Endothelial cell of umbilical vein (primary cell): ENCODE measurements around the gene TECTA. TPM values are rescaled to one million over a fixed set of nuclear protein-coding genes. Genes with fewer than 3 reads are reported as not detected.

Source experiments
- BruUV-seq: library from RNA; stranded (reverse); fragments of 400-500 nt; replicated peaks from 2 replicates; lab custom pipeline; 2021; lab: Mats Ljungman, UMichigan
- CTCF ChIA-PET: fragments of 300-600, 350-600 bp; sonication (Branson Sonifier 250); formaldehyde crosslinking; loops from one replicate; lab custom pipeline; 2021; ENCODE audit warnings: antibody characterized with exemption, inconsistent platforms; lab: Charles Lee
- POLR2A ChIA-PET: fragments of 300-600, 350-600 bp; sonication (Branson Sonifier 250); formaldehyde crosslinking; loops from one replicate; lab custom pipeline; 2021; ENCODE audit warnings: antibody characterized with exemption, inconsistent platforms; lab: Charles Lee
- DNase-seq: peaks from one replicate; pipeline ENCODE4 v3.0.0-alpha.2; 2011; ENCODE audit warnings: low read depth, low spot score
- FAIRE-seq: peaks from 2 replicates; lab custom pipeline; 2011; peaks lifted over from hg19 to GRCh38; lab: Jason Lieb, UNC
- H2AFZ ChIP-seq: 2 replicates; pipeline ENCODE4 v1.6.0; 2012; ENCODE audit warnings: low read depth, low read length, control low read depth, inconsistent platforms
- H3K27ac ChIP-seq: 2 replicates; pipeline ENCODE4 v1.5.1; 2011; ENCODE audit warnings: low read depth, mild to moderate bottlenecking, control low read depth, low read length, moderate library complexity; ENCODE audit not compliant: insufficient read depth
- H3K27me3 ChIP-seq, 2 experiments: 2 replicates each; pipeline versions ENCODE4 v1.6.0 to v1.6.1; 2011; ENCODE audit warnings: low read length in 2 of 2, mixed read lengths in 1 of 2; ENCODE audit not compliant: control insufficient read depth in 2 of 2, insufficient read depth in 2 of 2
- H3K36me3 ChIP-seq, 2 experiments: 2 replicates in 1 of 2; 3 replicates in 1 of 2; pipeline ENCODE4 v1.5.1; 2011; ENCODE audit warnings: low read length in 2 of 2, mild to moderate bottlenecking in 1 of 2, moderate library complexity in 1 of 2; ENCODE audit not compliant: control insufficient read depth in 2 of 2, insufficient read depth in 2 of 2; ENCODE audit errors: extremely low read depth in 1 of 2
- H3K4me1 ChIP-seq: 3 replicates; pipeline ENCODE4 v1.5.1; 2011; ENCODE audit warnings: mild to moderate bottlenecking, low read length; ENCODE audit not compliant: control insufficient read depth, insufficient read depth; ENCODE audit errors: extremely low read depth
- H3K4me2 ChIP-seq: 2 replicates; pipeline ENCODE4 v1.6.1; 2011; ENCODE audit warnings: low read length, control low read depth, mixed read lengths; ENCODE audit not compliant: insufficient read depth
- H3K4me3 ChIP-seq, 3 experiments: fragments of 200-600 bp in 1 of 3; sonication (generic), shearing (Covaris generic) in 1 of 3; replicated peaks in 1 of 3; 2 replicates each; pipeline ENCODE4 v1.5.1; 2011 to 2016; ENCODE audit warnings: control low read depth in 3 of 3, low read length in 3 of 3, mild to moderate bottlenecking in 2 of 3, inconsistent platforms in 1 of 3, low read depth in 1 of 3, moderate library complexity in 1 of 3; ENCODE audit not compliant: insufficient read depth in 1 of 3
- H3K79me2 ChIP-seq: 2 replicates; pipeline ENCODE4 v1.6.0; 2012; ENCODE audit warnings: low read length, inconsistent platforms; ENCODE audit not compliant: control insufficient read depth, insufficient read depth
- H3K9ac ChIP-seq: replicated peaks from 2 replicates; pipeline ENCODE3; 2011; ENCODE audit warnings: low read length, control low read depth; ENCODE audit not compliant: insufficient read depth; ENCODE audit errors: extremely low read depth
- H3K9me1 ChIP-seq: replicated peaks from 3 replicates; pipeline ENCODE4 v1.6.0; 2011; ENCODE audit warnings: mild to moderate bottlenecking, low read length; ENCODE audit not compliant: control insufficient read depth, insufficient read depth; ENCODE audit errors: extremely low read depth
- H3K9me3 ChIP-seq: replicated peaks from 2 replicates; pipeline ENCODE4 v1.5.1; 2012; ENCODE audit warnings: low read length, inconsistent platforms; ENCODE audit not compliant: control insufficient read depth, insufficient read depth
- H4K20me1 ChIP-seq: replicated peaks from 2 replicates; pipeline ENCODE3; 2011; ENCODE audit warnings: mild to moderate bottlenecking, low read length; ENCODE audit not compliant: control insufficient read depth, insufficient read depth; ENCODE audit errors: extremely low read depth
- CTCF ChIP-seq, 2 donors: IDR thresholded peaks; 1 replicate in 1 of 2; 2 replicates in 1 of 2; pipeline ENCODE4 v1.5.1; 2011; ENCODE audit warnings: low read length in 2 of 2, mild to moderate bottlenecking in 2 of 2, moderate library complexity in 2 of 2, control low read depth in 1 of 2, inconsistent platforms in 1 of 2, low read depth in 1 of 2; ENCODE audit not compliant: insufficient read depth in 1 of 2; ENCODE audit errors: extremely low read depth in 1 of 2
- EZH2 ChIP-seq: IDR thresholded peaks from 2 replicates; pipeline ENCODE4 v1.6.1; 2012; ENCODE audit warnings: borderline replicate concordance, low read depth, mild to moderate bottlenecking, moderate library complexity, low read length, inconsistent platforms; ENCODE audit not compliant: severe bottlenecking
- FOS ChIP-seq: IDR thresholded peaks from 2 replicates; pipeline ENCODE4 v1.6.1; 2011; ENCODE audit warnings: mild to moderate bottlenecking, low read length, moderate library complexity, borderline replicate concordance; ENCODE audit not compliant: insufficient read depth
- GATA2 ChIP-seq: IDR thresholded peaks from 2 replicates; pipeline ENCODE4 v1.7.0; 2011; ENCODE audit warnings: low read depth, mild to moderate bottlenecking, moderate library complexity, mixed read lengths, low read length; ENCODE audit not compliant: insufficient read length, insufficient read depth
- JUN ChIP-seq: IDR thresholded peaks from 2 replicates; pipeline ENCODE4 v1.6.1; 2011; ENCODE audit warnings: borderline replicate concordance, low read depth; ENCODE audit not compliant: insufficient read length, insufficient read depth
- MYC ChIP-seq: IDR thresholded peaks from one replicate; pipeline ENCODE4 v1.6.1; 2011; ENCODE audit warnings: mild to moderate bottlenecking, low read depth, low read length
- POLR2A ChIP-seq: IDR thresholded peaks from 2 replicates; pipeline ENCODE4 v1.6.1; 2012; ENCODE audit warnings: low read depth, mild to moderate bottlenecking, control low read depth, low read length
- dilution Hi-C: fragments of 300-500 bp; cut with MboI; formaldehyde crosslinking; loops from one replicate; pipeline ENCODE4 v1.15.0; 2019; ENCODE audit warnings: low sequenced_read_pairs; ENCODE audit not compliant: extremely low pct_ligation_motif_present
- intact Hi-C: fragments of 100-400 bp; cut with micrococcal nuclease; formaldehyde crosslinking; loops from one replicate; pipeline ENCODE4 v1.10.0; 2022
- polyA plus RNA-seq, 4 experiments: library from polyadenylated mRNA; depleted of rRNA in 3 of 4; stranded (reverse) in 3 of 4; unstranded in 1 of 4; fragments of >200 nt; gene quantifications; 2 replicates each; pipeline versions ENCODE4 v1.2.1 to v1.2.3, GENCODE V29; 2011 to 2012; ENCODE audit warnings: missing spikeins in 1 of 4
- total RNA-seq: library from RNA; stranded (reverse); gene quantifications from 2 replicates; pipeline ENCODE4 v1.2.3, GENCODE V29; 2021

Gene TECTA
- total and polyA plus RNA-seq, 2 donors (not counting 3 experiments of a cell fraction or from before 2014, with no cell fraction given): 0.44 to 0.69 TPM

GRCh38 chr11:121067962-121068647, 32.9 kb upstream of the TECTA start:
- H3K9me1 ChIP-seq: no peaks in the 10 kb centered on the region
- no peak overlapping the region for H3K4me2 ChIP-seq
- DNase-seq: no peak
- H2AFZ ChIP-seq: no peak overlapping the region
- dilution Hi-C loops (no loop called here), intact Hi-C loops (no loop called here)
- no TSS peak for BruUV-seq
- ChIA-PET CTCF (interaction anchor here (1.4 kb wide), 1 partner anchor 16 kb away, joined by 6 read pairs; no protein-coding TSS in a partner anchor), POLR2A (no interaction called here)
- H3K36me3 ChIP-seq: peaks cover 0 to 1% of the 10 kb centered on the region in 2 experiments
- H3K79me2 ChIP-seq: no peaks in the 10 kb centered on the region
- no peak for FAIRE-seq
- peaks cover 6% of the 10 kb centered on the region for H3K4me1 ChIP-seq
- H3K9ac ChIP-seq: no peak overlapping the region
- H3K27me3 ChIP-seq: no peaks in the 10 kb centered on the region
- H4K20me1 ChIP-seq: no peaks in the 10 kb centered on the region
- no peak for TF ChIP-seq JUN
- TF ChIP-seq FOS: no peak
- no peak for TF ChIP-seq EZH2
- TF ChIP-seq POLR2A: no peak
- TF ChIP-seq GATA2: no peak
- TF ChIP-seq CTCF (IDR thresholded peaks at IDR 0.05; ENCODE audit: extremely low read depth in 1 of 2, insufficient read depth in 1 of 2, low read depth in 1 of 2, low read length in 2 of 2): no peak
- TF ChIP-seq MYC: no peak
- H3K9me3 ChIP-seq: no peaks in the 10 kb centered on the region
- H3K4me3 ChIP-seq: no peak overlapping the region
- no peak overlapping the region for H3K27ac ChIP-seq
